ENCODE data around the gene FARS2.

DNA sequence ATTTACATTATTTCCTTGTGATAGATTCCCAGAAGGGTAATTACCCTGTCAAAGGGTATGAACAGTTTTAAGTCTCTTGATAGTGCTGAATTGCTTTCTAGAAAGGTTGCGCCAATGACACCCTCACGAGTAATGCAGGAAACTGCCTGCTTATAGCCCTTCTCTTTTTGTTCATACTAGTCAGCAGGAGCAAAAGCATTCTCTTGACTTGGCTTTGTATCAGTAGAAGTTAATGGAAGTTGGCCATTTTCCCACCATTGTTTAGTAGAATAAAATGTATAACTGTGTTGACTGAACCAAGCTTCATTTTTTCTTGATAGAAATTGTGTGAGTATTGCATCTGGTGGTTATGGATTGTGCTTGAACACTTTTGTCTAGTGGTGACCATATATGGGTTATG, 100.1 kb downstream of the FARS2 start:
- TF ChIP-seq, protein P1, sequence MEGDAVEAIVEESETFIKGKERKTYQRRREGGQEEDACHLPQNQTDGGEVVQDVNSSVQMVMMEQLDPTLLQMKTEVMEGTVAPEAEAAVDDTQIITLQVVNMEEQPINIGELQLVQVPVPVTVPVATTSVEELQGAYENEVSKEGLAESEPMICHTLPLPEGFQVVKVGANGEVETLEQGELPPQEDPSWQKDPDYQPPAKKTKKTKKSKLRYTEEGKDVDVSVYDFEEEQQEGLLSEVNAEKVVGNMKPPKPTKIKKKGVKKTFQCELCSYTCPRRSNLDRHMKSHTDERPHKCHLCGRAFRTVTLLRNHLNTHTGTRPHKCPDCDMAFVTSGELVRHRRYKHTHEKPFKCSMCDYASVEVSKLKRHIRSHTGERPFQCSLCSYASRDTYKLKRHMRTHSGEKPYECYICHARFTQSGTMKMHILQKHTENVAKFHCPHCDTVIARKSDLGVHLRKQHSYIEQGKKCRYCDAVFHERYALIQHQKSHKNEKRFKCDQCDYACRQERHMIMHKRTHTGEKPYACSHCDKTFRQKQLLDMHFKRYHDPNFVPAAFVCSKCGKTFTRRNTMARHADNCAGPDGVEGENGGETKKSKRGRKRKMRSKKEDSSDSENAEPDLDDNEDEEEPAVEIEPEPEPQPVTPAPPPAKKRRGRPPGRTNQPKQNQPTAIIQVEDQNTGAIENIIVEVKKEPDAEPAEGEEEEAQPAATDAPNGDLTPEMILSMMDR (IDR thresholded peaks at IDR 0.05), result no peak
- TF ChIP-seq POLR2A (IDR thresholded peaks at IDR 0.05) (no peak), POLR2AphosphoS5 (IDR thresholded peaks at IDR 0.05; ENCODE audit: insufficient read depth in 1 of 2, low read depth in 1 of 2) (no peak)

Data from vagina (tissue), 2 donors.